GM21723 (cell line): ENCODE results near the gene TMEM54.

Source experiments
- ATAC-seq: cut with Tn5 transposase; IDR thresholded peaks from one replicate; pipeline ENCODE4 v1.9.1; 2021; ENCODE audit warnings: mild to moderate bottlenecking, moderate library complexity; ENCODE audit not compliant: unreplicated experiment

Gene TMEM54

DNA sequence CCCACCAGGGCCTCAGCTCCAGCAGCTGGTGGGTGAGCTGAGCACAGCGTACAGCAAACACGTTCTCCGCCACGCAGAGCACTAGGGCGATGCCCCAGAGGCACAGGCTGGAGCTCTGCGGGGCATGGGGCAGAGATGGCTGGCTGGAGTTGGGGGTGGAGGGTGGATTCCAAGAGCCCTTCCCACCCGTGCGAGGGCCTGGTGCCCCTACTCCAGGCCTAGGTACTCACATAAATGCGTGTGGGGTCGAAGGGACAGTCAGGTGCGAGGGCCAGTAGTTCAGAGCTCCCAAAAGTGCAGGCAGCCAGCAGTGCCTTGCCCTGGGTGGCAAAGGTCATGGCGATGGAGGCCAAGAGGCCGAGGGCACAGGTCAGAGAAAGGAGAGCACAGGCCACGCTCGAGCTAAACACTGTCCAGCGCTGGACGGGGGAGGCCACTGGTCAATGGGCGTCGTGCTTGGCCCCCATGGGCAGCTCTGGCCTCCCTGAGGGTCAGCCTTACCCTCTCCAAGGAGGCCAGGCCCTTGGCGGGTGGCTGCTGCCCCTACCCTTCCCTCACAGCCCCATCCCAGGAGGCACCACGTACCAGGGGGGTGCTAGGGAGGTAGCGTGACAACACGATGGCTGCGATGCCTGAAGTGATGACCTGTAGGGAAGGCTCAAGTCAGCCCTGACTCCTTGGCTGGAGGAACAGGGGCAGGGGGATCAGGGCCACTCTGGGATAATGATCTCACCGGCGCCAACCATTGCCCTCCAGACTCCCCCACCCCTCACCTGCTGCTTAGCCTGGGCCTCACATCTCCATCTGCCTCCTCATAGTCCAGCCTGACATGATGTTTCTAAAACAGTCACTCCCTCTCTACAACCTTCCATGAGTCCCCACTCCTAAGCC is 5.6 kb downstream of the TMEM54 start:
- no peak for ATAC-seq

DNA sequence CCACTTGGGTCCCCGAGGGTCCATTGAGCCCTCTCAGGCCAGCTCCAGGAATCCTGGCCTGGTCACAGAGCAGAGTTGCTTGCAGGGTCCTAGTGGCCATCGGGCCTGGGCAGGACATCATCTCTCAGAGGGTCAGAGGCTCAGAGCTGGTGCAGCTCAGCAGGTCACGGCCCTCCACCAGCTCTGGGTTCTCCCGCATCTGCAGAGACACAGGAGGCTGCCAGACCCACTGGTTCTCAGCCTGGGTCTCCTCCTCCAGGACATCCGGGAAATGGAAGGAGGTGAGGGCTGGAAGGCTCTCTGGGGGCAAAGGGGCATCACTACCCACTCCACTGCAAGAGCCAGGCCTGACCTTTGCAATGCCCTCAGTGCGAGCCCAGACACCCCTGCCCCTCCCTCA is 6.5 kb downstream of the TMEM54 start:
- ATAC-seq, result no peak

DNA sequence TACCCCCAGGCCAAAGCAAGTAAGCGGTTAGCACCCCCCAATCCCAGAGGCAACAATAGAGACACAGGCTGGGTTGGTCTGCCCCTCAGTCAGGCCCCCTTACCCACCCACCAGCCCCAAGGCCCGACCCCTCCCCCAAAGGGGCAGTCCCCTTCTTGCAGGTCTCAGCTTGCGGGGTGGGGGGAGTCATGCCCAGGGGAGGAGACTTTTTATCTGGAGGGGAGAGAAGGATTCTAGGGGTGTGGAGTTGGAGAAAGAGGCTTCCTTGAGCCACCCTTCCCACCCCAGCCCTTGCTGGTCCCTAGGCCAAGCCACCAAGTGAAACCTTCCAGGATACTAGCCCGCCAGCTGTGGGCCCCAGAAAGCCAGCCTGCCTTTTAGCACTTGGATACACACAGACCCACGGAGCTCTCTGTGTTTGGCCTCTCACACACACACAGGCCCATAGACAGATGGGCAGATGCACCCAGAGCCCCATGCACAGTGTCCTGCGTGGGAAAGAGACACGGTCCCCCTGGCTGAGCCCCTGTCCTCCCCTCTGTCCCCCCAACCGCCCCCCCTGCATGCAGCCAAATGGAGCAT is 7.1 kb downstream of the TMEM54 start:
- ATAC-seq, result no peak

DNA sequence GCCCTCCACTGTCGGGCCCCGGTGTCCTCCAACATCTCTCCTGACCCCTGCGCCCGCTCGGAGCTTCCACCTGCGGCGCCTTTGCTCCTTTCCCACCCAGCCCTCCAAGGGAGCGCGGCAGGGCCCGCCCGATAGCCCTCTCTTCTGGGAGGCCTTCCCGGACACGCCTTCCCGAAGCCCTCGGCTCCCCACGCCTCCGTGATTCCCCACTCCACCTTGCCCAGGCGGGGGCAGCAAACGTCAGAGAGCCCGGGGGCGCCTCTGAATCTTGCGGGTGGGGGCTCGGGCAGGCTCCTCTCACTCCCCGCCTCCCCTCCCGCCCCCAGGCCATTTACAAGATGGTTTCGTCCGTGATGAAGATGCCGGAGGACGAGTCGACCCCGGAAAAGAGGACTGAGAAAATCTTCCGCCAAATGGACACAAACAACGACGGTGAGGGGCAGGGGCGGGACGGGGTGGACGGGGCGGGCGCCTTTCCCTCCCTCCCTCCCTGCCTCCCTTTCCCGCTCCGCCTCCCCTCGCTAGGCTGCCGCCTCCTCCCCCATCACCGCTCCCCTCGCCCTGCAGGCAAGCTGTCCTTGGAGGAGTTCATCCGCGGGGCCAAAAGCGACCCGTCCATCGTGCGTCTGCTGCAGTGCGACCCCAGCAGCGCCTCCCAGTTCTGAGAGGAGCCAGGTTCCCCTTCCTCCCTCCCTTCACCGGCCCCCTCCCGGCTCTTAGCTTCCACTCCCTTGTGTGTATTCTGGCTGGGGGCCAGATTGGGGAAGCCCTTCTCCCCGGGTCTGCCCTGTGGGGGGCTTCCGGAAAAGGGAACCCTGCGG is 7.8 kb downstream of the TMEM54 start:
- no peak for ATAC-seq

DNA sequence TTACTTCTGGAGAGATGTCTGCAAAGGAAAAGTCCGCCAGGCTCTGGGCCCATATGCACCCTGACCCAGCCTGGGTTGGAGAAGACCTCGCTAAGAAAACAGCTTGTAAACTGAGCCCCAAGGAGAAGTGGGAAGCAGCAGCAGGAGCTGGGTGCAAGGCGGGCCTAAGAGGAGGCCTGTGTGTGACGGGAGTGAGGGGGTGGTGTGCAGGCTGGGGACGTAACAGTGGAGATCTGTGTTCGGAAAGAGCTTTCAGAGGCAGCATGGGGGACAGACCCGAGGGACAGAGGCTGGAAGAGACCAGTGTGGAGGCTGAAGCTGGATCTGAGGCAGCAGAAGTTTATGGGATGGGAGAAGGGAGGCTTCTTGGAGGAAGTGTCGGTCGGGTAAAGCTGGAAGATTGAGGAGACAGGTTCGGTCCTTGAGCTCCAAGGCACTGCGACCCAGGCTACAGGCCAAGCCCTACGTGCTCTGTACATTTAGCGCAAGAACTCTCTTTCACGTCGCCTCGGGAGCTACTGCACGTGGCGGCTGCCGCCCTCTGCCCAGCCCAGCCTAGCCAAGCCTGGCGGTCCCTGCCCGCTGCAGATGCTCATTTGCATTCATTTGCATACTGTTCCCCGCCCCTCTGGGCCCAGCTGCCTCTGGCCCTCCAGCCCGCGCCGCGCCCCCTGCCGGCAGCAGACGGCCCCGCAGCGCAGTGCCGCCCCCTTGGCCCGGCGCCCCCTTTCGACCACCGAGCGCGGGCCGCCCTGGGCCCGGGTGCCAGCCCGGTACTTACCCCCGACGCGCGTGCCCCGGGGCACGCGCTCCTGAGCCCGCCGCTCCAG is 8.6 kb downstream of the TMEM54 start:
- no peak for ATAC-seq

DNA sequence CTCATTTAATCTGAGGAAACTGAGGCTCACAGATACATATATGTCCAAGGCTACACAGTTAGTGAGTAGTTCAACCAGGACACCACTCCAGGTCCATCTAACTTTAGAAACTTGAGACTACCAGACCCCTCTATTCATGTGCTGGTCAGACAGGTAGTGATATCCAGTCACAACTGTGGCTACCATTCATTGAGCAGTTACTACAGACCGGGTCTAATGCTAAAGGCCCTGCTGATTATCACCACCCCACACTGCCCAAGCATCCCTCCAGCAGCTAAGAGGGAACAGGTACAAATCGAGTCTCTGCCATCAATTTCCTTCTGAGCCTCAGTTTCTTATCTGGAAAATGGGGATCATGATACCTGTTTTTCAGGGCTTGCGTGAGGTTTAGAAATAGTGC is 9.6 kb downstream of the TMEM54 start:
- no peak for ATAC-seq

DNA sequence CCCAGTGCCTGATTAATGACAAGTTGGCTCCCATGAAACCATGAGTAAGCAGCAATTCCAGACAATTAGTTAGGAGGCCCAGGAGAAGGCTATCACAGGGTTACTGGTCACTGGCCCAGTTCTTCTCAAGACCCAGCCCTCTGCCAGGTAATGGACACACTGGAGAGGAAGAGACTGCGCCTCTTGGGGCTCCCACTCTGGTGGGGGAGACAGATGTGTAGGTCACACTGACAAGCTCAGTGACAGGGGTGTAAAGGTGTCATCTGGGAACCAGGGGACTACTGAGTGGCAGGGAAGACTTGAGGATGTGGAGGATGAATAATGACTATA is 10.0 kb downstream of the TMEM54 start:
- ATAC-seq, result no peak

DNA sequence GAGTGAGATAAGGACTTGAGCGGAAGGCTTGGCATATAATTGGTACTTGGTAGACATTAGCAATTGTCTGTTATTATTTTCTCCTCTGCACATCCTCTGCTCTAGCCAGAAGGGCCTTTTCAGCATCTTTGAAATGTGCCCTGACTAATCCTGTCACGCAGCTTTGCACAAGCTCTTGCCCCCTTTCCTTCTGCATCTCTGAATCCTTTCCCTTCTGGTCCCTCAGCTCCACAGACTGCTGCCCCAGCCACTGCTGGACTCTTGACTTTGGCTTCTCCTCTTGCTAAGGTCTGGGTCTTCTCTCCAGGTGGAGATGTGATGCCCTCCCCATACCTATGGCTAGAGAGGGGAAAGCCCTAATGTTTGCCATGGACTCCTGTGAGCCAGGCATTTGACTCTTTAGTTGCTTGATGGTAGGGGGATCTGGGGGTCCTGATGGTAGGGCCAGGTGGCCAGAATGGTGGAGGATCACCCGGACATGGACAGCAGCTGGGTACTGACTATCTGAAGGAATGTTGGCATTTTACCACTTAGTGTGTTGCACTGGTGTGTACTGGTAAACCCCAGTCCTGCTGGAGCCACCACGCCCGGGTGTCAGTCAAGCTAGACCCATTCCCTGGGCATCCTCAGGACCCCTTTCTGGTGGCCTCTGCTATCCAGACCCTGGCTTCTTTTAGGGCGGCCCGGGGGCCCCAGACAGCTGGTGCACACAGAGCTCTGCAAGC is 10.5 kb downstream of the TMEM54 start:
- no peak for ATAC-seq

DNA sequence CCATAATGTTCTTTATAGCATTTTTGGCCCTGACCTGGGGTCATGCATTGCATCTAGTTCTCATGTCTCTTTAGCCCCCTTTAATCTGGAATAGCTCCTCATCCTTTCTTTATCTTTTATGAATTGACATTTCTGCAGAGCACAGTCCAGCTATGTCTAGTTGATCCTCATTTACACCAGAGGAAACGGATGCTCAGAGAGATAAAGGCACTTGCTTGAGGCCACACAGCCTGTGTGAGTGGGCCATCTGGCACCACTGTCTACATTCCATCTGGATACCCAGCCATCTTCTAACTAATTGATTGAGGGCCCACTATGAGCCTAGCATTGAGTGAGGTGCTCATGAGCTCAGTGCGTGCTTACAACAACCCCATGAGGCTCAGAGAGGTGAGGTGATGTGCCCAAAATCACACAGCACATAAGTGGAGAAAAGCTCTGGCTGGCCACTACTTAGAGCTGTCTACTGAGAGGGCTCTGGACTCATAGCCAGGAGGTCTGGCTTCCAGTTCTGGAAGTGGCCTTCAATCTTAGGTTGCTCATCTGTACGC is 11.4 kb downstream of the TMEM54 start:
- no peak for ATAC-seq

DNA sequence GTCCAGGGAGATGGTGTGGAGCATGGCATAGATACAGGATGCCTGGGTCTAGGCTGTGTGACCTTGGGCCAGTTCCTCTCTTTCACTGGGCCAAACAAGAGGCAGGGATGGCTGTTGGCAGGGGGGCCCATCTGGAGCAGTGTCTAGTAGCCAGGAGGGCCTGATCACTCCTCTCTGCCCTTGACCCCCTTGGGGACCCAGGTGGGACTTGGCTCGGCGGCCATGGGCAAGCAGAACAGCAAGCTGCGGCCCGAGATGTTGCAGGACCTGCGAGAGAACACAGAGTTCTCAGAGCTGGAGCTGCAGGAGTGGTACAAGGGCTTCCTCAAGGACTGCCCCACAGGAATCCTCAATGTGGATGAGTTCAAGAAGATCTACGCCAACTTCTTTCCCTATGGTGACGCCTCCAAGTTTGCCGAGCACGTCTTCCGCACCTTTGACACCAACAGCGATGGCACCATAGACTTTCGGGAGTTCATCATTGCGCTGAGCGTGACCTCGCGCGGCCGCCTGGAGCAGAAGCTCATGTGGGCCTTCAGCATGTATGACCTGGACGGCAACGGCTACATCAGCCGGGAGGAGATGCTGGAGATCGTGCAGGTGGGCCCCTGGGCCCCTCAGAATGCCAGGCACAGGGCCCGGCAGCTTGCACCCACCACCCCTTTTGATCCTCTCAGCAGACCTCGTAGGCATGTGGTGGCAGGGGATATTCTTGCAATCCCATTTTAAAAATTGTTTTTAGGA is 12.3 kb downstream of the TMEM54 start:
- ATAC-seq, result no peak

DNA sequence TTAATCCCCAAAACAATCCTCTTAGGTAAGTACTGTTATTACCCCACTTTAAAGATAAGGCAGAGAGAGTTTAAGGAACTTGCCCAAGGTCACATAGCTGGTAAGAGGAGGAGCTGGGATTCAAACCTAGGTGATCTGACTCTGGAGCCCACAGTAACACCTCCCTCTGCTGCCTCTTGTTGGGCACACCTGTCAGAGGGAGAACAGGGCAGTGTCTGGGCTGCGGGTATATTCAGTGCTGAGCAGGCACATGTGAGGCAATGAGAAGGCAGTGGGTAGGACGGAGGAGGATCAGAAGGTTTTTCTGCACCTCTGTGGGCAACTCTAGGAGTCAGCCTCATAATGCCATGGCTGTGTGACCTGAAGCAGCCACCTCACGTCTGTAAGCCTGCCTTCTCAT is 13.1 kb downstream of the TMEM54 start:
- ATAC-seq, result no peak

DNA sequence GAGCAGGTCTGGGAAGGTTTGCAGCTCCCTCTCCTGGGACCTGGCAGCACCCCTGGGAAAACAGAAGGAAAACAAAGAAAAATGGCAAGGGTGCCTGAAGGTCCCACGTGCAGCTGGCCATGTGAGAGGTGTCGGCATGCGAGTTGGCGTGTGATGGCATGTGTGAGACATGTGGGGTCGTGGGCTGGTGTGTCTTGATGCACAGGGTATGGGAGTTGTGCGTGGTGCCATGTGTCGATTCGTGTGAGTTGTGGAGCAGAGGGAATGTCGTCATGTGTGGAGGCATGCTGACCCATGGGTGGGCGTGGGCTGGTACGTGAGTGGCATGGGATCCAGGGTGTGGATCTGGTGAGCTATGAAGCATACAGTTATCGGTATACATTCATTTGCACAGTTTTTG is 13.6 kb downstream of the TMEM54 start:
- ATAC-seq, result no peak

DNA sequence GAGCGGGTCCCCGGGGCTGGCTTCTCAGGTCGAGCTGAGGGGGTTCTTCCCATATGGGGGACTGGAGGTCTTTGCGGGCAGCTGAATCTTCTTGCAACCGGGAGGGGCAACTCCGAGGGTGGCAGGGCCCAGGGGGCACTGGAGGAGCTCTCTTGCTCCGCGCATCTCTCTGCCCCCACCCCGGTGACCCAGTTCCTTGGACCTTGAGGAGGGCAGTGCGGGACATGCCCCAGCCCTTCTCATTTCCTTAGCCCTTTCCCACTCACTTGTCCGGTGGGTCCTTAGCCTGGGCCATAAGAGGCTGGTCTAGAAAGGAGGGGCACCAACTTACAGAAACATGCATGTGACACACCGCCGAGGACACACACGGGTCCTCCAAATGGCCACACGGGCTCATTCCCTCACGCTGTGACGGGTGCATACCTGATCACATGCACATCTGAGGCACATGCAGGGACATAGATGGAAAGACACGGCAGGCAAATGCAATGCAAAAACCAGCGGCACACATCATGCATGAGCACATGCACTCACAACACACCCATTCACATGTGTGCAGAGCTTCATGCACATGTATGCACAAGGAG is 14.3 kb downstream of the TMEM54 start:
- no peak for ATAC-seq

DNA sequence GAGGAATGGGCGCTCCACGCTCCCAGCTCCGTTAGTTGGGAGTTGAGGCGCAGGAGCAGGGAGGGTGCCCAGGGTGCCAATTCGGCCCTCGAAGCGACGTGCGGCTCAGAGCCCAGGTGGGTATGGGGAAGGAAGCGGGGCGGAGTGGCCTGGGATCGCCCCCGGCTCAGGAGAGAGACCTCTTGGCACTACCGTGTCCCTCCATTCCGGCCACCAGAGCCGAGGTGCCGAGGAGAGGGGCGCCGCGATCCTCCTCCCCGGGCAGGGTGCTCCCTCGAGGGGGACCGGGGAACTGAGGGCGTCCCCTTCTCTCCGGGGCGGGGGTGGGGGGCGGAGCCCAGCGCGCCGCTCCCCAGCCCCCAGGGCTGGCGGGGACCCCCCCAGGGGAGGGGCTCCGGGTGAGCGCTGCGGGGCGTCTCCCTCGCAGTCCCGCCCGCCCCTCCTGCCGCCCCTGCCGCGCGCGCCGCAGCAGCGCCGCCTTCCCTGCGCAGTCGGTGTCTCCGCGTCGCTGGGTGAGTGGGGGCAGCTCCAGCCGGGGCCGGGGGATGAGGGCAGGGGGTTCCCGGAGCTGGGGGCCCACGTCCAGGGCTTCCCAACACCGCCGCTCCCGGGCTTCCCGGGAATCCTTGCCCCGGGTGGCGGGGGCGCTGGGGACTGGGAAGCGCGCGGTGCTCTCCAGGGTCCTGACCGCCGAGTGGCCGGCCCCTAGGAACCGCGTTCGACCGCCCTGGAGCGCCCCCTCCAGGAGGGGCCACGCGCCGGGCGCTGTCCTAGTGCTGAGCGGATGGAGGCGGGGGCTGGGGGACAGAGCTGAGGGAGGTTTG is 15.0 kb downstream of the TMEM54 start, which contains the start of gene HPCA:
TSS of gene HPCA (plus strand) at position 488 of the 824 bp plus-strand sequence. CDS start 2,408 bp downstream, outside the sequence.
- no peak for ATAC-seq

DNA sequence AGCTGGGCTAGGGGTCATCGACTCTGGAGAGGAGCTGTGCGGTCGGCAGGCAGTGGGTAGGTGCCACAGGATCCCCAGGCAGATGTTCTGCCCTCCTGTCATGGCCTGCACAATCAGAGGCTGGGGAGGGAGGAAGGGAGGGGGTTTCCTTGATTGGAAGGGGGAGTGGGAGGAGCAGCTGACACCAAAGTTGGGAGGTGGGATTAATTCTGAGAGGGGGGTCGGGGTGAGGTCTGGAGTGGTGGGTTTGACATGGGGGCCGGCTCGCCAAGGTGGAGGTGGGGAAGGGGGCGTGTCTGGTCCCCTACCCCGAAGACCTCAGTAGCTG is 15.5 kb downstream of the TMEM54 start:
- ATAC-seq, result no peak

DNA sequence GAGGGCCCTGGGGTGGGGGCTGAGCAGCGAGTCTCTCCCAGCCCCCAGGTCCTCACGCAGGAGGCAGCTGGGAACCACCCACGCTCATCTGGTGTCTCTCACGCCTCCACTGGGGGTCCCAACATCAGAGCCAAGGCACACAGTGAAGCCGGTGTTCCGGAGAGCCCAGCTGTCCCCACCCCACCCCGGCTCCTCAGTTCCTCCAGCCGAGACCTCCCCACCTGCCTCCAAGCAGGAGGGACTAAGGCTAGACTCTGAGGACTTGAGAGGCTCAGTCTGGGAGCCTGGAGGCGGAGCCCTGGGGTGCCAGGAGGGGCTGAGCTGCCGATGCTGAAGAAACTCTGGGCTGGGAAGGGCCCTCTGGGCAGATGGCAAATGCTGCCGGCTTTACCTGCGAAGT is 16.5 kb downstream of the TMEM54 start:
- no peak for ATAC-seq

DNA sequence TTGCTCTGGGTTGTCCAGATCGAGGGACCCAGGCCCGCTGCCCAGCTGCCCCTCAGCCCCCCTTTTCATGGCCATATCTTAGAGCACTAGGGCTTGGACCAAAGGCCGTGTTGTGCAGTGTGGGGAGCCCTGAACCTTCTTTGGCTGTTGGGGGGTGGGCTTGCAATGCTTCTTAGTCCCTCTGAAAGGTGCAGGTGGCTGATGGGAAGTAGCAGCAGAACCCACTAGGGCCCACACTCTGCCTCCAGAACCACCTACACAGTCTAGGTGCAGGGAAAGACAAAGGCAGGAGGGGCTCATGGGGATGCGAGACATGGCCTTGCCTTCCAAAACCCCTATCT is 17.2 kb downstream of the TMEM54 start:
- no peak for ATAC-seq

DNA sequence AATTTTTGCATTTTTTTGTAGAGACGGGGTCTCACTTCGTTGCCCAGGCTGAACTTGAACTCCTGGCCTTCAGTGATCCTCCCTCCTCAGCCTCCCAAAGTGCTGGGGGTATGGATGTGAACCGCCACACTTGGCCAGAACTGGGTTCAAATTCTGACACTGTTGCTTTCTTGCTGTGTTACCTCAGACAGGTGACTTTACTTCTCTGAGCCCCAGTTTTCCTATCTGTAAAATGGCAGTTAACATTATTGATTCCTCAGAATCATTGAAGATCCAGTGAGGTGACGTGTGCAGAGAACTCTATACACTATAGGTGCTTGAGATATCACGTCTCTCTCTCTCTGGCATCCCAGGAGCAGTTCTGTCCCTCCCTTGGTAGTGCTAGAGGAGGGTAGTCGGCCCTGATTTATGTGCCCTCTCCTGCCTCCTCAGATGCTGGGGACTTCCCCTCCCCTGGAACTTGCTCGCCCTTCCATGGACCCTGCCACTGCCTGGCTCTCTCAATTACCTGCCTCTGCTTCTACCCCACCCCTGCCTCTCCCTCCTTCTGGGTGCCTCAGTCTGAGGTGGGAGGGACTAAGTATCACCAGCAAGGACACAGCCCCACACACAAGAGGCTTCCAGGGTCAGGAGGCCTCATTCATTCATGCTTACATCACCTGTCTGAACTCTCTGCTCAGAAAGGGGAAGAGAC is 17.7 kb downstream of the TMEM54 start:
- ATAC-seq, result no peak
